GM12864 (cell line): ENCODE measurements around the gene CTTNBP2.

ENCODE experiments used
- DNase-seq: peaks from one replicate; pipeline ENCODE4 v3.0.0-alpha.2; 2011; ENCODE audit warnings: low read depth
- H3K4me3 ChIP-seq: 2 replicates; pipeline ENCODE4 v1.5.1; 2011; ENCODE audit warnings: mild to moderate bottlenecking, low read depth, low read length, control low read depth
- CTCF ChIP-seq: IDR thresholded peaks from 2 replicates; pipeline ENCODE4 v1.5.1; 2011; ENCODE audit warnings: low read depth, mild to moderate bottlenecking, moderate library complexity, low read length, control low read depth, inconsistent platforms; ENCODE audit errors: missing control alignments

CTTNBP2 gene

GRCh38 chr7:117837841-117838240 lies 35.4 kb downstream of the CTTNBP2 start:
- TF ChIP-seq CTCF = no peak
- H3K4me3 ChIP-seq = no peak overlapping the region
- DNase-seq = no peak

GRCh38 chr7:117835016-117835664 lies 38.1 kb downstream of the CTTNBP2 start:
- TF ChIP-seq CTCF = no peak
- DNase-seq = no peak
- no peak overlapping the region for H3K4me3 ChIP-seq

GRCh38 chr7:117830422-117830954 lies 42.8 kb downstream of the CTTNBP2 start:
- no peak overlapping the region for H3K4me3 ChIP-seq
- no peak for TF ChIP-seq CTCF
- DNase-seq = no peak

GRCh38 chr7:117829450-117830117 lies 43.7 kb downstream of the CTTNBP2 start:
- TF ChIP-seq CTCF = no peak
- no peak overlapping the region for H3K4me3 ChIP-seq
- DNase-seq = no peak

GRCh38 chr7:117828825-117829224 lies 44.4 kb downstream of the CTTNBP2 start:
- no peak overlapping the region for H3K4me3 ChIP-seq
- TF ChIP-seq CTCF = no peak
- DNase-seq = no peak

GRCh38 chr7:117827862-117828261 lies 45.4 kb downstream of the CTTNBP2 start:
- no peak for TF ChIP-seq CTCF
- DNase-seq = no peak
- H3K4me3 ChIP-seq = no peak overlapping the region

- no peak overlapping the region for H3K4me3 ChIP-seq
- no peak for DNase-seq
- TF ChIP-seq CTCF = no peak
Measured at GRCh38 chr7:117825132-117825531, 48.1 kb downstream of the CTTNBP2 start.
